Globus pallidus (tissue), 1 donor: ENCODE measurements around the gene MYO1A.
"Not testable (repeated sequence)": the region's sequence is repeated elsewhere in the genome, so short reads cannot be mapped to it uniquely, and the experiment has no call there.

Experiments
- DNase-seq: peaks from one replicate; pipeline ENCODE4 v3.0.0-alpha.2; 2015; ENCODE audit warnings: low spot score

MYO1A gene

DNA sequence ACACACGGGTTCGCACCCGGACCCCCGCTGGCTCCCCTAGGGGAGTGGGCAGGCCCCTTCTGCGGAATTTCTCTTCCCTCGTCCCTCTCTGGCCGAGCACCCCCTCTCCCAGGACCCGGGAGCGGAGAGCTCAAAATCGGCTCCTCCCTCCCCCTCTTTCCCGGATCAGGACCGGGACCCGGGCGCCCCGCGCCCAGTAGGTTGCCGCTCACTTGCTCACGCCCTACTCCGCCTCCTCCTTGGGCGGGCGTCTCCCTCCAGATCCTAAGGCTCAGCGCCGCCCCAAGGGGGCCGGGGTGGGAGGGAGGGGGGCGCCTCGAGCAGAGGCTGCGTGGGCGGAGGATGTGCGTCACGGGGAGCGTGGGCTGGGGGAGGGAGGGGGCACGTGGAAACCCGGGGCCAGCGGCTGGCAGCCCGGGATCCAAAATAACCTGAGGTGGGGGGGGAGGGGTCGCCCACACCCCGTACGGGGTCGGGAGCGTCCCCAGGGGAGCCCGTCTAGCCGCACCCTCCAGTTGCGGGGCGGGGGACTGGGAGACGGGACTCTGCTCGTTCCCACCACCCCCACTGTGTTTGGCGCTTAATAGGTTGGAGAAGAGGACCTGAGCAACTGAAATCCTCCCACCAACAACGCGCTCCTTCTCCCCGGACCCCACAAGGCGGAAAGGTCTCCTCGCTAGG lies 37.2 kb upstream of the MYO1A start:
- peak; percentile 63 for DNase-seq

DNA sequence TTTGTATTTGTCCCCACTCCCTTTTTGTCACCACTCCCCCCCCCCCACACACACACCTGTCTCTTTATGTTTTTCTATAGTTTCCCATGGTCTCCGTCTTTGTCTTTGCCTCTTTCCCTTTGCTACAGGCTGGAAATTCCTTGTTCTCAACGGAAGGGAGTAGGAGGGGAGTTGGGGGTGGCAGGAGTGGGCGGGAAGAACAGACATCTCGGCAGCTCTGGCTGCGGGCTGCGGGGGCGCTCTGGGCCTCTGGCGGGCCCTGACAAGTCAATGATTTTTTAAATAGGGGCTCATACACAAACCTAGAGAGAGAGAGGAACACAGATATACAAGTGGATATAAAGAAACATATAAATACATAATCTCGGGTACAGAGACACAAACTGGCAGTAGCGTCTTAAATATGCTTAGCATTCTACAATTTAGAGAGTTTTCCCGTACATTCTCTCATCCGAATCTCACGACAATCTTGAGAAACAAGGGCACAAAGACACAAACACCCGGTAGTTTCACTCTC lies 36.6 kb upstream of the MYO1A start:
- peak; percentile 58 for DNase-seq

DNA sequence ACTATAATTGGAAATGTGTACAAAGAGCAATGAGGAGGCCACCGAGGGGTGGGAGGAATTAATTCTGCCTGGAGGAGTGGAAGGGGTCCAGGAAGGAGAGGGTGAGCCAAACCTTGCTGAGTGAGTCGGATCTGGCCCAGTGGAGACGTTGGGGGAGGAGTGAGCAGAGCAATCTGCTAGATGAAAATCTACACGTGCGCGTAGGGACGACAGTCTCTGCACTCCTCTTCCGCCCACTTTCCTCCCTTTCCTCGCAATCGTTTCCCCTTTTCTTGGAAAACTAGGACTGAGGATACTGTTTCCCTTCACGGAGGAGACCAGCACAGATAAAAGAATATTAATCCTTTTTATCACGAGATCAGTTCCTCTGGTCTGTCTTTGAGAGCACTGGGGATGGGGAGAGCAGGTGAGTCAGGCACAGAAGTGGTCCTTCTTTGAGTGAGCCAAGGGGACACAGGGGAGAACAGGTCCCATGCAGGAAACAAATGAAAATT lies 36.1 kb upstream of the MYO1A start:
- no peak for DNase-seq

DNA sequence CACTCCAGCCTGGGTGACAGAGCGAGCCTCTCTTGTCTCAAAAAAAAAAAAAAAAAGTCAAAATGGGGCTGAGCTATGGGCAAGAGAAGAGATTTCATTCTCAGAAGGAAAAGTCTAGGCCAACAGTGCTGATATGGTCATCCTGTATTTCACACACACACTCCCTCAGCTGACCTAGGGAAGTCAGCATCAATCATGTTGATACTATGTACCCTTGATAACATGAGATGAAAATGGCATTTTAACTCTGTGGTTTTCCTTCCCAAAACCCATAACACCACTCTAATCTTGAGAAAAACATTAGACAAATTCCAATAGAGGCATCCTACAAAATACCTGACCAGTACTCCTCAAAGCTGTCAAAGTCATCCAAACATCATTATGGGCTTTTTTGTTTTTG lies 30.9 kb upstream of the MYO1A start:
- DNase-seq, result no peak

DNA sequence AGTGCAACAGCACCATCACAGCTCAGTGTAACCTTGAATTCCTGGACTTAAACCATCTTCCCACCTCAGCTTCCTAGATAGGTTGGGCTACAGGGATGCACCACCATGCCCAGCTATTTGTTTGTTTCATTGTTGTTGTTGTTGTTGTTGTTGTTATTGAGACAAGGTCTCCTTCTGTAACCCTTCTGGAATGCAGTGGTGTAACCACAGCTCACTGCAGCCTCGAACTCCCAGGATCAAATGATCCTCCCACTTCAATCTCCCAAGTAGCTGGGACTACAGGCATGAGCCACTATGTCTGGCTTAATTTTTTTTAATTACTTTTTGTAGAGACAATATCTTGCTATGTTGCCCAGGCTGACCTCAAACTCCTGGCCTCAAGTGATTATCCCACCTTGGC lies 29.9 kb upstream of the MYO1A start:
- no peak for DNase-seq

DNA sequence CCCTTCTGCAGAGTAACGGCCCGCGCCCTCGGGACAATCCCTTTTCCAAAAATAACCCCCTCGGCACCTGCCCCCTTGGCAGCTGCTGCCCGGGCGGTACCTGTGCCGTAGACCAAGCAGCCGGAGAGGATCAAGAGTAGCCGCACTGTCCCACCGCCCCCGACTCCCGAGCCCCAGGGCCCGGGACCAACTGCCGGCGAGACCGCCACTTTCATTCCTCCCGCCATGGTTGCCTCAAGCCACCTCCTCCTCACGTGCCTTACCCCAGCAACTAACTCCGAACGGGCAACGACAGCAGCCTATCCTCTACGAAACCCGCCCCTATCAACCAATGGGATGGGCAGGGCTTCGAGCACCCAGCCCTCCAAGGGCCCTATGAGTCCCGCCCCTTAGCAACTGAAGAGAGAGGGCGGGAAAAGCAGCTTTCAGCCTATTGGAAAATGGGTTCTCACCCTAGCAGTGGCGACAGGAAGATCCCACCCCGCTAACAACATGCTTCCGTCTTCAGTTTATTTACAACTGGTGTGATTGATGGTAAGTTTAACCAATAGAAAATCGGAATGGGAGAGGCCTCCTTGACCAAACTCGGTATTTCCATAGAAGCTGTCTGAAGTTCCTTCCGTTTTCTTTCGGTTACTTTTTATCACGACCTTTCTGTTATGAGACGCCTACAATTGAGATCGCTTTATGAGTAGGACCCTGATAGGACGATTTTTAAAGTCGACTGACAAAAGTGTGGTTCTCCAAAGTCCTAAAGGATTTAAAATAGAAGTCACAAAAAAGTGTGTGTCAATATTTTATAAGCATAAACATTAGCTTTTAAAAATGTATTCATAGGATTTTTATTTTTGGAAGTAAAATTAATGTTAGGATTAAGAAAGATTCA lies 28.8 kb upstream of the MYO1A start, which contains the start of gene NEMP1:
Gene NEMP1 (minus strand): TSS at position 273 of the 886 bp plus-strand sequence. CDS start 46 bp downstream, at position 227.
- DNase-seq, result peak; percentile 100

DNA sequence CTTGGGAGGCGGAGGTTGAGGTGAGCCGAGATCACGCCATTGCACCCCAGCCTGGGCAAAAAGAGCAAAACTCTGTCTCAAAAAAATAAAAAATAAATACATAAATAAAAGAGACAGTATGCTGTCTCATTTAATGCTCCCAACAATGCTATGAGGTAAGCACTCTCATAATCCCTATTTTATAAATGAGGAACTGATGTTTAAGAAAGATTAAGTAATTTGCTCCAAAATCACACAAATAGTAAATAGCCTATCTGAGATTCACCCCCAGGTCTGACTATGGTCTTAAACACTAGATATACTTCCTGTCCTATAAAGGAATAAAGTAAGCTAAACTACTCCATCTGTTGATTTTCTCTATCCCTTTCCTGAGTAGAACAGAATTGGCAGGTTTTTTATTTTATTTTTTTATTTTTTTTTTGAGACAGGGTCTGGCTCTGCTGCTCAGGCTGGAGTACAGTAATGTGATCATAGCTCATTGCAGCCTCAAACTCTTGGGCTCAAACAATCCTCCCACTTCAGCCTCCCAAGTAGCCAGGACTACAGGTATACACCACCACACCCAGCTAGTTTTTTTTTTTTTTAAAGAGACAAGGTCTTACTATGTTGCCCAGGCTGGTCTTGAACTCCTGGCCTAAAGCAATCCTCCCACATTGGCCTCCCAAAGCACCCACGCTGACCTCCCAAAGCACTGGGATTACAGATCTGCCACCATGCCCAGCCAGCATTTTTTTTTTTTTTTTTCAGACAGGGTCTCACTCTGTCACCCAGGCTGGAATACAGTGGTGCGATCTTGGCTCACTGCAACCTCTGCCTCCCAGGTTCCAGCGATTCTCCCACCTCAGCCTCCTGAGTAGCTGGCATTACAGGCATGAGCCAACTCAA lies 23.9 kb upstream of the MYO1A start:
- DNase-seq, result not testable (repeated sequence)

DNA sequence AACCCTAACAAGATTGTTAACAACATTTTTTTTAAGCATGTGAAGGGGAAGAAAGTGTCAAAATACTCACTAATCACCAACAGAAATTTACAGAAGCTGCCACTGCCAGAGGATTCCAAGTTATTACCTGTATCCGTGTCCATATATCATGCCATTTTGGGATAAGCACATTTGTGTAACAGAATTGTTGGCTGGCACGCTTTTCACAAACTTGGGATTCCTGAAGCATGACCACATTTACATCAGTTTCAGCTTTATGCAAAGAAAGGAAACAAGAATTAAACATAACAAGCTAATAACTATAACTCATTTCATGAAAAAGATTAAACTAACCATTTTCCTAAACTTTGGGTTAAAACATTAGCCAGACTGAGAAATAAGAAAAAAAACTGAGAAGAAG lies 22.7 kb upstream of the MYO1A start:
- no peak for DNase-seq

DNA sequence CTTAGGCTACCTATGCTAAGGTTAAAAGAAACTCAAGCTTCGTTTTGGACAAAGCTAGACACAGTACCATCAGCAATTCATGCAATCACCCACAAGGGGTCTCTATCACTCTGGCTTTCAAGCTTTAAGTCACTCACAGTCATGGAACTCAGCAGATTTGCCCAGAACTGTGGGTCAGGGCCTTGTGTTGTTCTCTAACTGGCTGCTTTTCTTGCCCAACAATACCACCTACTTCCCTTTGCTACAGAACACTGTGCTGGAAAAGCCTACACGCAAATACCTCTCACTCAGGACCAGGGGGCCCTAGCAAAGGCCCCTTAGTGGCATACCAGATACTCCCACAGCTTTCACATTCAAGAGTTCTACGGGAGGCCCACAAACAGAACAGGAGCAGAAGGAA lies 19.6 kb upstream of the MYO1A start:
- peak; percentile 78 for DNase-seq

DNA sequence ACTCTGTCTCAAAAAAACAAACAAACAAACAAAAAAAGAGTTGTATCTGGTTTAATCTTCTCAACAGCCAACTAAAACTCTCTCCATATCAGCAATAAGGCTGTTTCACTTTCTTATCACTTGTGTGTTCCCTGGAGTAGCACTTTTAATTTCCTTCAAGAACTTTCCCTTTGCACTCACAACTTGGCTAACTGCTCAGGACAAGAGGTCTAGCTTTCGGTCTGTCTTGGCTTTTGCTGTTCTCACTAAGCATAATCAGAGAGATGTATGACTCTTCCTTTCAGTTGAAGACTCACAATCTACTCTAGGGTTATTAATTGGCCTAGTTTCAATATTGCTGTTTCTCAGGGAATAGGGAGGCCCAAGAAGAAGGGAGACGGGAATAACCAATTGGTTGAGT lies 16.3 kb upstream of the MYO1A start:
- no peak for DNase-seq

DNA sequence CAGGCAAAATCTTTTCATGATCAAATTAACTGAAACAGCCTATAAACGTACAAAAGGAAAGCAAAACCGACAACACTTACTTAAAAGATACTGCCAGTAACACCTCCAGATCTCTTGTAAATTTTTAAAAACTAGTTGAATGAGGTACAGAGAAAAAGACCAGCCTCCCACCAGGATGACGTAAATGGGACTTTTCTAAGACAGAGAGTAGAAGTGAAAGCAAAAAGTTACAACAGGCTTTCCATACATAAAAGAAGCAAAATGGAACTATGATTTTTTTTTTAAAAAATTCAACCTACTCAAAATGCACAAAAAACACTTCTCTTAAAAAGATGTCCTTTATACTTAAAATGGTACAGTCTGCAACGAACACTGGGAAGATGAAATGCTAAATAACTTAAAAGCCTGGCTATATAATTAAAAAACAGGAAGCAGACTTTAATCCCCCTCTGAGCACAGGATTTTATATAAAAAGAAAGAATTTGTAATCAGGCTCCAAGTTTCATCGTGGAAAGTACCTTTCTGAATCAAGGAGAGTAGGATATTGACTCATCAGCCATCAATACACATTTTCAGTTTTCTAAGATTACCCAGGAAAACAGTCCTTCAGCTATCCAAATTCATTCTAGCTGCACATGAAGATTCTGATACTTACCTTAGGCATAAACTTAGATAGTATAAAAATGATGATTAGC lies 14.2 kb upstream of the MYO1A start:
- no peak for DNase-seq

DNA sequence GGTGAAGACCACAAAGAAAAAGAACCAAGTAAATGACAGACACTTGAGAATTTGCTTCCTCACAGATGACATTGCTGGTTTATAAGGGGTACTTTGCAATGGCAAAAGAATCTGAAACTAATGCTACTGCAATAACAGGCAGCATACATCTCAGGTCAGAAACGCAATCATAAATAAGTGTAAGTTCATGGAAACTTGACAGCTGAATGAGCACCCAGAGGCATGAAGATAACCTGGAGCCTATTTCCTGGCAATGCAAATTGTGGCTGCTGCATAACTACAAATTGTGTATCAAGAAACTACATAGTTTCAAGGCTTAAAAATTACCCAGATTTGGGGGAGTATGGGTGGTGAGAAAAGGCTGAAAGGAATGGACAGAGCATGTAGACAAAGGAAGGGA lies 8.5 kb upstream of the MYO1A start:
- DNase-seq, result no peak

DNA sequence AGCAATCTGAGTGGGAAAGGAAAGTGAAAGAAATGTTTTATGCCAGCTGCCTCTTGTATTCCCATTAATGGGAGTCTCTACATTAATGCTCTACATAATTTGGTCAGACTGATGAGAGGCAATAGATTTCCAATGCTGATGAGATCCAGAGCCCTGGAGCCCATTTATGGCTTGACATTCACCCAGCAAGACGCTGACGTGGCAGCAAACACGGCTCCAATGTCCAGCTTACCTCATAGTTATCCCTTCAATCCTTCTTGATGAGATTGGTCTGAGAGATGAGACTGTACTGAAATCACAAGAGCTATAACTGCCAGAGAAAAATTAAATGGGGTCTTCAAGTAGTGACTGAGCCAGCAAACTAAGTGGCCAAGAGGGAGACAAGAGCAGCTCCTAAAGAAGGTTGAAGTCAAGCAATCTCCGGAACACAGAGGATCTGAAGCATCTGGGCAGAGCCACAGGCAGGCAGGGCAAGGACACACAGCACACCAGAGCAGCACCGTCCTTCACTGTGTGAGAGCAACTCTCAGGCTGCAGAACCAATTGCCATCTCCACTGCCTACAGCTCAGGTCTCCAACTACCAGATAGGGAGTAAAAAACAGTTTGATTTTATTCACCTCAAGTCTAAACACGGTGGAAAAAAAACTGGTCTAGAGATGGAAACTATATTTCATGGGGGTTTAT lies 7.3 kb upstream of the MYO1A start:
- no peak for DNase-seq

DNA sequence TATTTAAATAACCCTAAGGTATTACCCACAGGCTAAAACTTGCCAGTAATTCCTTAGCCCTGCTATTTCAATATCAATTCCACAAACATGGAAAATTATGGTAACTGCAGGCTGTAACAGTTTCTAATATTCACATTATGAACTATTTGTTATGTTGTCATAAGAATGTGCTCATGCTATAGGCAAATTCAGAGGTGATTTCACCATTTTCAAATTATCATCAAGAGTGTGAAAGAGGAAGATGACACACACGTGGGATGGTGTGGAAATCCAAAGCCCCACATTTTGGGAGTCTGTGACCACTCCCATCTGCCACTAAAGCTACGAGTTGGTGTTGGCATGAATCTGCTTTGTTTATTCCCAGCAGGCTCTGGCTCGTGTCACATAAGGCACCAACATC lies 5.9 kb upstream of the MYO1A start:
- DNase-seq, result no peak

DNA sequence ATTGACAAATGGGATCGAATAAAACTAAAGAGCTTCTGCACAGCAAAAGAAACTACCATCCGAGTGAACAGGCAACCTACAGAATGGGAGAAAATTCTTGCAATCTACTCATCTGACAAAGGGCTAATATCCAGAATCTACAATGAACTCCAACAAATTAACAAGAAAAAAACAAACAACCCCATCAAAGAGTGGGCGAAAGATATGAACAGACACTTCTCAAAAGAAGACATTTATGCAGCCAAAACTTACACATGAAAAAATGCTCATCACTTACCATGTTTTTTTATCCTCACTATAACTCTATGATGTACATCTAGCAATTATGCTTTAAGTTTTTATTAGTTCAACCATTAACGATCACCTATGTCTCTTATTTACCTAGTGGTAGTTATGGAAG lies 4.0 kb upstream of the MYO1A start:
- DNase-seq, result not testable (repeated sequence)

DNA sequence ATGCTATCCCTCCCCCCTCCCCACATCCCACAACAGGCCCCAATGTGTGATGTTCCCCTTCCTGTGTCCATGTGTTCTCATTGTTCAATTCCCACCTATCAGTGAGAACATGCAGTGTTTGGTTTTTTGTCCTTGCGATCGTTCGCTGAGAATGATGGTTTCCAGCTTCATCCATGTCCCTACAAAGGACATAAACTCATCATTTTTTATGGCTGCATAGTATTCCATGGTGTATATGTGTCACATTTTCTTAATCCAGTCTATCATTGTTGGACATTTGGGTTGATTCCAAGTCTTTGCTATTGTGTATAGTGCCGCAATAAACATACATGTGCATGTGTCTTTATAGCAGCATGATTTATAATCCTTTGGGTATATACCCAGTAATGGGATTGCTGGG lies 3.2 kb upstream of the MYO1A start:
- DNase-seq, result not testable (repeated sequence)

DNA sequence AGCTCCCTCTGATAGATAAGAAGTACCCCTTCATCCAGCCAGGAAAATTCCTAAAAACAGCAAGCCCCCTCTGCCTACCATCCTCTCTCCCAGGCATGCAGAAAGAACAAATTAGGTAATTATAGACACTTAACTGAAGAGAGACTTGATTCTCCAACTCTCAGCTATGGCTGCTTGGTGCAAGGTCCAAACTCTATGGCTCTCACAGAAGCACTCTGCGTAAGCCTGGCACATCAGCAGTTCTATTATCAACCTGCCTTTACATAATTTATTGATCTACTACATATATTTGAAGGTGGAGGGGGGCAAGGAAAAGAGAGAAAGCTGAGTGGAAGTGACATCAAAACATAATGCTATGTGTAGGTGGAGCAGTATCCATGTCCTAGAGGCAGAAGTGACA lies 1.1 kb upstream of the MYO1A start:
- no peak for DNase-seq

DNA sequence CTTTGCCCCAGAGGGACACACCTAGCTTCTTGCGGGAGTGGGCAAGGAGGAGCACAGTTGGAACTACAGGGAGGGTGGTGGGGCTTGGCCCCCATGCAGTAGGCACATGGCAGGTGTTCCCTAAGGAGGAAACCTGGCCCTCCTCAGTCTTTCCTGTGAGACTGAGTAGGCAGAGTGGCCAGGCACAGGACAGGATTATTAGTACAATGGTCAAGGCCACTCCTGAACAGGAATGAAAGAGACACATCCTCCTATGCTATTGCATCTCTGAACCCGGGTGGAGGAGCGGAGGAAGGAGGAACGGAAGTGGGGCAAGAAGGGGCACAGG lies 846 bp downstream of the MYO1A start:
- no peak for DNase-seq

DNA sequence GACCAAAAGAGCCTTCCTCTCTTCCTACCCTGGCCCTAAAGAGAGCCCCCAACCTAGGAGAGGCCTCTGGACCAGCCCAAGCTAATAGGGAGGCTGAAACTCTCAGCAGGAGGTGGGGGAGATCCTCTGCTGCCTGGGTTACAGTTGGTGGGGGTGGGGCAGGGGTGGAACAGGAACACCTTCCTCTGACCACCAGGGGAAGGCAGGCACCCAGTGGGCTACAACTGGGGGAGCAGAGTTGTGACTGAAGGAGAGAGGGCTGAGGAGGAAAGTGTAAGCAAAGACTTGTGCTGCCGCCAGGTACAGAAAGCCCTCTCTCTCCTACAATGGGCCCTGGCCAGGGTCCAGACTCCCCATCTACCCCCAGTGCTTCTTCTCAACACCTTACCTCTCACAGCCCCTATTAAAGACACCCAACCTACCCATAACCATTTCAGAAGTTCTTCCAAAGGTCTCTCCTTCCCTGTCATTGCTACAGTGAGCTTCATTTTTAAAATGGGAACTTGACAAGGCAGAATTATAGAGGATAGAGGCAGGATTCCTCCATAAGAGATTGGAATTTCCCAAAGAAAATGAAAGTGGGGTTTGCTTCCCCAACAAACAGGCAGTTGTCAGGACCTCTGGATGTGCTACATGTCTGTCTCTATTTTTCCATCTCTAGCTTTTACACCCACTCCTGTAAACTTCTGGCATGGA lies 1.4 kb downstream of the MYO1A start:
- no peak for DNase-seq

DNA sequence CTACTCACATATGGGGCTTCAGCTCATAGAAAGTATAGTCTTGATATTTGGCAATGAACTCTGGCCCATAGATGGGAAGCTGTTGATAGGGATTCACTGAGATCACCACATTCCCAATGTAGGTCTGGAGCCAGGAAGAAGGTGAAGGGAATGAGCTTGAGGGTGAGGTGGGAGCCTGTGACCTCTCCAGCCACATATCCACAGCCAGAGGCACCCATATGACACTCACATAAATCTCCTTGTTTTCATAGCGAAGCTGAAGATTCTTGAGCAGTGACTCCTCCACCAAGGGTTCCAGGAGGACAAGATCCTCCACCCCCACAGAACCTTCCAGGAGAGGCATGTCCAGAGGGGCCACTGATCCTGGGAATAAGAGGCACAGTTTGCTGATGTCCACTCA lies 1.9 kb downstream of the MYO1A start:
- no peak for DNase-seq
